ENCODE results near the gene PRTFDC1. TPM values are rescaled to one million over a fixed set of nuclear protein-coding genes. Genes with fewer than 3 reads are reported as not detected.

PRTFDC1 gene, protein sequence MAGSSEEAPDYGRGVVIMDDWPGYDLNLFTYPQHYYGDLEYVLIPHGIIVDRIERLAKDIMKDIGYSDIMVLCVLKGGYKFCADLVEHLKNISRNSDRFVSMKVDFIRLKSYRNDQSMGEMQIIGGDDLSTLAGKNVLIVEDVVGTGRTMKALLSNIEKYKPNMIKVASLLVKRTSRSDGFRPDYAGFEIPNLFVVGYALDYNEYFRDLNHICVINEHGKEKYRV
- total RNA-seq, result 13.6 and 16.4 TPM in 2 replicates

DNA sequence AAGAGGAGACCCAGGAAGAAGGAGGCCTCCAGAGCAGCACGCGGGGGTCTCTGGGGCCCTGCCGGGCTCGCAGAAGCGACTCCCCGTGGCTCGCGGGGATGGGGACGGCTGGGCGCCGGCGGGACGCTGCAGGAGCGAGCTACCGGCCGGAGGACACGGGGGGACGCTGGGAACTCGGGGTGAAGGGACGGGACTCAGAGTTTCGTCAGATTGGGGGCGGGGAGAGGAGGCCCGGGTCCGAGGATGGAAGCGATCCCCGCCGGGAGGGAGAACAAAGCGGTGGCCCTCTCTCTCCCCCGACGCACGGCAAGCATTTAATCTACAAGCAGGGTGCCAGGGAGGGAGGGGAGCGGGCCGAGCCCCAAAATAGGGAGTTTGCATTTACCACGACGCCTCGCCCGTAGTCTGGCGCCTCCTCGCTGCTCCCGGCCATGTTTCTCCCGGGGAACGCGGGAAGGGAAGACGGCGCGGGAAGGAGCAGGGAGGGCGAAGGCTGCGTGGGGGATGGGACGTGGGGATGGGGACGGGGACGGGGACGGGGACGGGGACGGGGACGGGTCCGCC, at the start of gene PRTFDC1:
Gene PRTFDC1, minus strand, starts transcription at position 464 of the 564 bp plus-strand sequence. Its CDS starts 31 bp downstream, at position 433.

Small RNA genes lying within 50 kb of the gene (small RNA-seq; reads per million reads assigned to genes)
- gene AL512598.1 (not detected), gene RN7SKP241 (not detected)

Other genes with a start within 250 kb of the PRTFDC1 start
- 153 and 170 TPM in 2 replicates for gene ARHGAP21, start 228.7 kb downstream of the PRTFDC1 start, total RNA-seq
- gene ENKUR, start 63.6 kb upstream of the PRTFDC1 start, total RNA-seq, result 0.14 and 0.40 TPM in 2 replicates
- 3.4 and 4.4 TPM in 2 replicates for gene THNSL1, start 64.0 kb upstream of the PRTFDC1 start, total RNA-seq
- under 0.01 TPM in 1 of 2 replicates, not detected in the other for gene GPR158, start 222.4 kb upstream of the PRTFDC1 start, total RNA-seq